Type B pancreatic cell (in vitro differentiated cells): Measurements from ENCODE around the gene VIL1. TPM values are rescaled to one million over a fixed set of nuclear protein-coding genes. Genes with fewer than 3 reads are reported as not detected.

Experiments used
- DNase-seq: peaks from one replicate; pipeline ENCODE4 v3.0.0; 2021; ENCODE audit warnings: mixed read lengths; ENCODE audit not compliant: unreplicated experiment; ENCODE audit errors: extremely low spot score
- H3K27ac Mint-ChIP-seq: 2 replicates; pipeline ENCODE4 v1.8.0; 2021; ENCODE audit warnings: mild to moderate bottlenecking, mixed read lengths
- H3K27me3 Mint-ChIP-seq: 2 replicates; pipeline ENCODE4 v1.8.0; 2021; ENCODE audit warnings: mixed read lengths
- H3K36me3 Mint-ChIP-seq: 2 replicates; pipeline ENCODE4 v1.8.0; 2021; ENCODE audit warnings: mixed read lengths
- H3K4me1 Mint-ChIP-seq: one replicate; pipeline ENCODE4 v1.8.0; 2021; ENCODE audit warnings: mixed read lengths; ENCODE audit not compliant: unreplicated experiment
- H3K4me3 Mint-ChIP-seq: 2 replicates; pipeline ENCODE4 v1.8.0; 2021; ENCODE audit warnings: mild to moderate bottlenecking, mixed read lengths
- H3K9me3 Mint-ChIP-seq: 2 replicates; pipeline ENCODE4 v1.8.0; 2021; ENCODE audit warnings: mixed read lengths
- total RNA-seq: library from RNA; stranded (reverse); gene quantifications from 2 replicates; pipeline ENCODE4 v1.2.1, GENCODE V29; 2021; ENCODE audit warnings: low replicate concordance
- TF ChIP-seq, protein P1 (sequence below): fragments of 200-600 bp; sonication (generic); conservative IDR thresholded peaks from 2 replicates; pipeline ENCODE4 v1.5.0; 2021; ENCODE audit warnings: antibody characterized with exemption, mild to moderate bottlenecking

VIL1 gene
- total RNA-seq, 1 donor from 2014 or later = 64.6 TPM

DNA sequence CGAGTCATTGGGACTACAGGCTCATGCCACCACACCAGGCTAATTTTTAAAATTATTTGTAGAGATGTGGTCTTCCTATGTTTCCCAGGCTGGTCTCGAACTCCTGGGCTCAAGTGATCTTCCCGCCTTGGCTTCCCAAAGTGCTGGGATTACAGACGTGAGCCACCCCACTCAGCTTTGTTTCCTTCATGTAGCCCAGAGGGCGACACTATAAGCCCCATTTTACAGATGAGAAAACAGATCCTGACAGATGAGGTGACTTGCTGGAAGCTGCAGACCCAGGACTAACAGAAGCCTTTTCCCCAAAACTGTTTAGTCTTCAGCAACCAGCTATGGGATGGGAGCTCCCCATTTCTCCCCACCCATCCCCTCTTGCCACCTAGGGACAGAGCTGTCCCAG, 26.5 kb upstream of the VIL1 start:
- H3K27me3 Mint-ChIP-seq = peaks cover 12% of the 10 kb centered on the region
- H3K4me1 Mint-ChIP-seq = peaks cover 13% of the 10 kb centered on the region
- no peak overlapping the region for H3K27ac Mint-ChIP-seq
- no peaks in the 10 kb centered on the region for H3K36me3 Mint-ChIP-seq
- no peak for DNase-seq
- no peaks in the 10 kb centered on the region for H3K9me3 Mint-ChIP-seq
- TF ChIP-seq, protein P1, sequence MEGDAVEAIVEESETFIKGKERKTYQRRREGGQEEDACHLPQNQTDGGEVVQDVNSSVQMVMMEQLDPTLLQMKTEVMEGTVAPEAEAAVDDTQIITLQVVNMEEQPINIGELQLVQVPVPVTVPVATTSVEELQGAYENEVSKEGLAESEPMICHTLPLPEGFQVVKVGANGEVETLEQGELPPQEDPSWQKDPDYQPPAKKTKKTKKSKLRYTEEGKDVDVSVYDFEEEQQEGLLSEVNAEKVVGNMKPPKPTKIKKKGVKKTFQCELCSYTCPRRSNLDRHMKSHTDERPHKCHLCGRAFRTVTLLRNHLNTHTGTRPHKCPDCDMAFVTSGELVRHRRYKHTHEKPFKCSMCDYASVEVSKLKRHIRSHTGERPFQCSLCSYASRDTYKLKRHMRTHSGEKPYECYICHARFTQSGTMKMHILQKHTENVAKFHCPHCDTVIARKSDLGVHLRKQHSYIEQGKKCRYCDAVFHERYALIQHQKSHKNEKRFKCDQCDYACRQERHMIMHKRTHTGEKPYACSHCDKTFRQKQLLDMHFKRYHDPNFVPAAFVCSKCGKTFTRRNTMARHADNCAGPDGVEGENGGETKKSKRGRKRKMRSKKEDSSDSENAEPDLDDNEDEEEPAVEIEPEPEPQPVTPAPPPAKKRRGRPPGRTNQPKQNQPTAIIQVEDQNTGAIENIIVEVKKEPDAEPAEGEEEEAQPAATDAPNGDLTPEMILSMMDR = no peak
- H3K4me3 Mint-ChIP-seq = no peak overlapping the region

DNA sequence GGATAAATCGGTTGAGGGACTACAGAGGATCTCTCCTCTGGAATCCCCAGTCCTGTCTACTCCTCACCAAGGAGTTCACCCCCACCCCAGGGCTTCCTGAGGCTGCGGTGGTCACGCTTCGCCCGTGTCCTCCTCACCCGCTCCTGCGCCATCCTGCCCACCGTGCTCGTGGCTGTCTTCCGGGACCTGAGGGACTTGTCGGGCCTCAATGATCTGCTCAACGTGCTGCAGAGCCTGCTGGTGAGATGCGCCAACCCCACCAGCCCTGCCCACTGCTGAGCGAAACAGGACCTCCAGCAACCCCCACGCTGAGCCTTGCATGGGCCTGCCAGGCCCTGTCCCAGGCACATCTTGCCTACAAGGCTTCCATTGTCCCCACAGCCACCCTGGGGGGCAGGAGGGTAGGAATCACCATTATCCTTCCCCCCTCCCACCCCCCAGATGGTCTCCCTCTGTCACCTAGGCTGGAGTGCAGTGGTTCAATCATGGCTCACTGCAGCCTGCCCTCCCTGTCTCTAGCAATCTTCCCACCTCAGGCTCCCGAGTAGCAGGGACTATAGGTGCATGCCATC, 25.9 kb upstream of the VIL1 start:
- Mint-ChIP-seq H3K4me1 (peaks cover 17% of the 10 kb centered on the region), H3K27me3 (peaks cover 17% of the 10 kb centered on the region), H3K9me3 (no peaks in the 10 kb centered on the region), H3K27ac (no peak overlapping the region), H3K36me3 (no peaks in the 10 kb centered on the region), H3K4me3 (no peak overlapping the region)
- no peak for DNase-seq
- TF ChIP-seq, protein P1 = no peak

DNA sequence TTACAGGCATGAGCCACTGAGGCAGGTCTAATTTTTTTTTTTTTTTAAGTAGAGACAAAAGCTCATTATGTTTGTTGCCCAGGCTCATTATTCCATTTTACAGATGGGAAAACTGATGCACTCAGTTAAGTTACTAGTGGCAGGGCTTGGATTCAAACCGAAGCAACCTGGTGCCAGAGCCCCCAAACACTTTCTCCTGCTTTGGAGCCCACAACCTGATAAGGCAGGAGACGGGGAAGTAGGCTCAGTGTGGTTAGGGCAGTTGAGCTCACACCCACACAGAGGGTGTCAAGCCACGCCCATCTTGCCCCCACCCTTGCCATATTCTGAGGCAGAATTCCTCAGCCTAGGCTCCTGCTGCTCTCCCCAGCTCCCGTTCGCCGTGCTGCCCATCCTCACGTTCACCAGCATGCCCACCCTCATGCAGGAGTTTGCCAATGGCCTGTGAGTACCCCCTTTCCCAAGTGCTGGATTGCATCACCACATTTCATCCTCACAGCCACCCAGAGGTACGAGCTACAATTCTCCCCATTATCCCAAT, 25.1 kb upstream of the VIL1 start:
- DNase-seq = no peak
- TF ChIP-seq, protein P1 = no peak
- H3K27ac Mint-ChIP-seq = peak overlapping the region; percentile 26
- peak overlapping the region; percentile 20 for H3K4me3 Mint-ChIP-seq
- no peaks in the 10 kb centered on the region for H3K9me3 Mint-ChIP-seq
- peaks cover 18% of the 10 kb centered on the region for H3K27me3 Mint-ChIP-seq
- peaks cover 17% of the 10 kb centered on the region for H3K4me1 Mint-ChIP-seq
- no peaks in the 10 kb centered on the region for H3K36me3 Mint-ChIP-seq

DNA sequence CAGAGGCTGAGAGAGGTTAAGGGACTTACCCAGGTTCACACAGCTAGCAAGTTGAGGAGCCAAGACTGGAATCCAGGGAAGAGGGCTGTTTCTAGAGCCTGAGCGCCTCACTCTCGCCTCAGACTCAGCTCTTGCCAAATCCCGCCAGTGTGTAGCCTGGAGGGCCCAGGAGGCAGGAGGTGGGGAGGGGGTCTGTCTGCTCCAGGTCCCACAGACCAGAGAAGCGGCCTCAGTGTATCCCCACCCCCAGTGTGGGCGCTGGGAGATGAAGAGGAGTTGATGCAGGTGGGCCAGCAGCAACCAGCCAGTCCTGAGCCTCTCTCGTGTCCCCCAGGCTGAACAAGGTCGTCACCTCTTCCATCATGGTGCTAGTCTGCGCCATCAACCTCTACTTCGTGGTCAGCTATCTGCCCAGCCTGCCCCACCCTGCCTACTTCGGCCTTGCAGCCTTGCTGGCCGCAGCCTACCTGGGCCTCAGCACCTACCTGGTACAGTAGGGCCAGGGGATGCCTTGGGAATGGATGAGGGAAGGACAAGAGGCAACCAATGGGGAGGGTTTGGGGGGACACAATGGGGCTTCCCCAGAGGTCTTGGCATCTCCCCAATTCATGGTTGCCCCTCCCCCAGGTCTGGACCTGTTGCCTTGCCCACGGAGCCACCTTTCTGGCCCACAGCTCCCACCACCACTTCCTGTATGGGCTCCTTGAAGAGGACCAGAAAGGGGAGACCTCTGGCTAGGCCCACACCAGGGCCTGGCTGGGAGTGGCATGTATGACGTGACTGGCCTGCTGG, 24.4 kb upstream of the VIL1 start:
- TF ChIP-seq, protein P1 = no peak
- H3K9me3 Mint-ChIP-seq = no peaks in the 10 kb centered on the region
- peak overlapping the region; percentile 20 for H3K4me3 Mint-ChIP-seq
- no peaks in the 10 kb centered on the region for H3K36me3 Mint-ChIP-seq
- no peak for DNase-seq
- H3K4me1 Mint-ChIP-seq = peaks cover 17% of the 10 kb centered on the region
- peaks cover 18% of the 10 kb centered on the region for H3K27me3 Mint-ChIP-seq
- H3K27ac Mint-ChIP-seq = peak overlapping the region; percentile 26

DNA sequence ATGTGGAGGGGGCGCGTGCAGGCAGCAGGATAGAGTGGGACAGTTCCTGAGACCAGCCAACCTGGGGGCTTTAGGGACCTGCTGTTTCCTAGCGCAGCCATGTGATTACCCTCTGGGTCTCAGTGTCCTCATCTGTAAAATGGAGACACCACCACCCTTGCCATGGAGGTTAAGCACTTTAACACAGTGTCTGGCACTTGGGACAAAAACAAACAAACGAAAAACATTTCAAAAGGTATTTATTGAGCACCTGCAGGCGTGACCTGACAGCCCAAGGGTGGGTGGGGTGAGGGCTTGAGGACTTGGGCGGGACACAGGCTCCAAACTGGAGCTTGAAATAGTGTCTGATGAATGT, 23.9 kb upstream of the VIL1 start:
- no peak for DNase-seq
- Mint-ChIP-seq H3K36me3 (no peaks in the 10 kb centered on the region), H3K9me3 (no peaks in the 10 kb centered on the region), H3K4me3 (no peak overlapping the region), H3K27me3 (peaks cover 18% of the 10 kb centered on the region), H3K27ac (no peak overlapping the region), H3K4me1 (peaks cover 17% of the 10 kb centered on the region)
- TF ChIP-seq, protein P1 = no peak
